ENCODE data around the gene GJB4.
A peak's percentile ranks its signal among the peaks of the same experiment; 100 is the strongest.

The GJB4 gene

DNA sequence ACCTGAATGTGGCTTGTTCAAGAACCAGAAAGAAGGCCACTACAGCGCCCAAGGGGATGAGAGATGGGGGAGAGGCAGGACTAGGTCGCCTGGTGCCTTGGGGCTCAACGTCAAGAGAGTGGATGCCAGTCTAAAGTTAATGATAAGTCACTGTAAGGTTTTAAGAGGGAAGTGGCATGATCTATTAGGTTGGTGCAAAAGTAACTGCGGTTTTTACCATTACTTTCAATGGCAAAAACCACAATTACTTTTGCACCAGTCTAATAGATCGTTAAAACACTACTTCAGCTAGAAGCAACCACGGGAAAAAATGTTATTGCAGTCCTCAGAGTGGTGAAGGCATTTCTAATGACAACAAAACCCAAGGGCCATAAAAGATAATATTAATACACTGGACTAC lies 18.8 kb downstream of the GJB4 start:
- no peak for DNase-seq (ENCODE audit: low read depth)

DNA sequence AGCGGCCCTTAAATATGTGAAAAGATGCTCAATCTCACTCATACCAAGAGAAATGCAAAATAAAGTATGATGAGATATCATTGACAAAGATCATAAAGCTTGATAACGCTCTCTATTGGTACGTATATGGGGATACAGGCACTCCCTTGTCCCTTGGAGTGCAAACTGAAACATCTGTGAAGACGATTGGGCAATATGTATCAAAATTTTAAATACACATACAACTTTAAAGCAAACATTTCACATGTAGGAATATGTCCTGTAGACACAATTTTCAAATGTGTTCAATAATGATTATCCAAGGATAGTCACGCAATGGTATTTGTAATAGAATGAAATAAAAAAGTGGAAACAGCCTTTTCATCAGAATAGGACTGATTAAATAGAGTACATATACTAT lies 19.5 kb downstream of the GJB4 start:
- DNase-seq (ENCODE audit: low read depth): no peak

DNA sequence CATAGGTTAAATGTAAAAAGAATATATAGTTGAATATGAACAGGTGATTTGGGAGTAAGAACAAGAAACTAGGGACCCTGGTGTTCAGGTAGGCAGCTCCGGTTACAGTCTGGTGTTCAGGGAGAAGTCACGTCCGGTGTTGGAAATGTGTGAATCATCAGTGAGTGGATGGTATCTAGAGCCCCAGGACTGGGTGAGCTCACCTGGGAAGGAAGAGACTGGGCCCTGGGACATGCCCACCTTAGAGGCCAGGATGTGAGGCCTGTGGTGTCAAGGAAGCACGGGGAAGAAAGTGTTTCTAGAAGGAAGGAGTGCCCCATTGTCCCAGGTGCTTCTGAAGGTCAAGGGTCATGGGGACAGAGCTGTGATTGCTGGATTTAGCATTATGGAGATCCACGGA lies 20.0 kb downstream of the GJB4 start:
- DNase-seq (ENCODE audit: low read depth): no peak

DNA sequence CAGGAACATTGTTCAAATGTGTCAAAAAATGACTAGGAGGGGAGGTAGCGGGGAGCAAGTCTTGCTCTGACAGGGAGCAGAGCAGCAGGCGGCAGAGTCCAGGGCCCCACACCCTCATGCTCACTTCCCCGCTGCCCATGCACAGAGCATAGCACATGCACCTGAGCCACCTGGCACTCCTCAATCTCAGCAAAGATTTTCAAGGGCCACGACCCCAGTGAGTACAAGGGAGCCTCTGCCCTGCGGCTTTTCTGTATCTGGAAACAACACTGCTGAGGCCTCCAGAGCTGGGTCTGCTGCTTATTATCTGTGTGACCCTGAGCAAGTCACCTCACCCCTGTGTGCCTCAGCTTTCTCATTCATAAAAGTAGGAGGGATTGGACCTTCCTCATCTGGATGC lies 20.4 kb downstream of the GJB4 start:
- DNase-seq (ENCODE audit: low read depth): no peak

DNA sequence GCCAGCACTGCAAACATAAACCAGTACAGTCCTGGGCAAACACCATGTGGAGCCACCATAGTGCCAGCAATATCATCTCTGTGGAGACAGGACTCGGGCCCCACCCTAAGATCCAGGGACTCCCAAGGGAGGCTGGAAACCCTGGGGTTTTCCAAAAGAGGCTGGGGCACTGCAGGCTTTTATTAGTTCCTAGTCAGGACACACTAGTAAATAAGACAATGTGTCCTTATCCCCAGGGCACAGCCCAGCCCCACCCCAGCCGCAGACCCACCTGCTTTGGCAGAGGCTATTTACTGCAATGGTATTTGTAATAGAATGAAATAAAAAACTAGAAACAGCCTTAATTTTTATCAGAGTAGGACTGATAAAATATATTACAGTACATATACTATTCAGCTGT lies 21.0 kb downstream of the GJB4 start:
- DNase-seq (ENCODE audit: low read depth): no peak

DNA sequence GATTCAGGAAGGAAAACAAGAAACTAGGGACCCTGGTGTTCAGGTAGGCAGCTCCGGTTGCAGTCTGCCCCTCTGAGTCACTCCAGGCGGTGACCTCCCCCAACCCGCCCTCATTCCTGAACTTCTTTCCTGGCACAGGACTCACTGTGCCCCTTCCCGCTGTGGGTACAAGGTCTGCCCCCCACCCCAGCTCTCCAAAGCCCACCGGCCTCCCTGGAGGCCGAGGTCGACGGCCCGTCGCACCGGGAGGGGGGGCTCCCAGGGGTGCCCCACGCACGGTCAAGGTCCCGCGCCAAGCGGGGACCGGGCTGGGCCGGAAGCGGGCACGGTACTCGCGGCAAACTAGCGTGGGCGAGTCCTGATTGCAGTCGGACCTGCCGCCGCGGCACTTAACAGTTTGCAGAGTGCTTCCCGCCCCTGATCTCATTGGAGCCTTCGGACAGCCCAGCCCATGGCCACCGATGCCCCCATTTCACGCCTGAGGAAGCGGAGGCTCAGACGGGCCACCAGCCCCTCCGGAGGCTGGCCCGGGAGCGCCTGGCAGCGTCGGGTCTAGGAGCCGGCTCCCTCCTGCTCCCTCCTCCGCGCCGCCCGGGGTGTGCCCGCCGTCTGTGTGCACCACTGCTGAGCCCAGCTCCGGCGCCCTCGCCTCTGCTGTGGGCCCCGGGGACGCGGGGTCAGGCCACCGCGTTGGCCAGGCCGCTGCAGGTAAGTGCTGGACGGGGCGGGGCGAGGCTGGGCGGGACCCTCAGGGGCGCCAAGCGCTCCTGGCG lies 21.7 kb downstream of the GJB4 start, which contains the start of gene GJB3:
GJB3 (plus strand) TSS at position 144 of the 773 bp plus-strand sequence. CDS start 3,549 bp downstream, outside the sequence.
- DNase-seq (ENCODE audit: low read depth): no peak

DNA sequence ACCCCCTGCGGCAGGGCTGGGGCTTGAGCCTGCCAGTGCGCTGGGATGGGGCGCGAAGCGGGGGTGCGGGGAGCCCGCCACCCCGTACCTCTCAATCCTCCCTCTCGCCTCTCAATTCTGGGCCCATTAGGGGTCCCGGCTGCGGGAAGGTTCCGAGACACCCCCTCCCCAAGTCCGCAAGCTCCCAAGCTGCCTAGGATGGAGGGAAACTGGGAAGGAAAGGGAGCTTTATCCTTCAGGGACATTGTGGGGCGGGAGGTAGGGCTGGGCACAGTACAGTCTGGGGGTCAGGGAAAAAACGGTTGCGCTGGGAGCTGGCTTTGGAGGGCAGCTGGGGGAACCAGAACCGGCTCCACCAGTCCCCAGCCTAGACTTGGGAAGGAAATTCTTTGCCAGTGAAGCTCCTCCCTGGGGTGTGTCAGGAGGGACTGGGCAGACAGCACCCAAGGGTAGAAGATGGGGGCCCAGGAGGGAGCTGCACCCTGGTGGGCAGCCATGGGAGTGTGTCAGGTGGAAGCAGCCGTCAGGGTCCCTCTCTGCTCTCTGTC lies 22.4 kb downstream of the GJB4 start:
- DNase-seq (ENCODE audit: low read depth): no peak

DNA sequence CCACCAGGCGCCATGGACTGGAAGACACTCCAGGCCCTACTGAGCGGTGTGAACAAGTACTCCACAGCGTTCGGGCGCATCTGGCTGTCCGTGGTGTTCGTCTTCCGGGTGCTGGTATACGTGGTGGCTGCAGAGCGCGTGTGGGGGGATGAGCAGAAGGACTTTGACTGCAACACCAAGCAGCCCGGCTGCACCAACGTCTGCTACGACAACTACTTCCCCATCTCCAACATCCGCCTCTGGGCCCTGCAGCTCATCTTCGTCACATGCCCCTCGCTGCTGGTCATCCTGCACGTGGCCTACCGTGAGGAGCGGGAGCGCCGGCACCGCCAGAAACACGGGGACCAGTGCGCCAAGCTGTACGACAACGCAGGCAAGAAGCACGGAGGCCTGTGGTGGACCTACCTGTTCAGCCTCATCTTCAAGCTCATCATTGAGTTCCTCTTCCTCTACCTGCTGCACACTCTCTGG lies 25.2 kb downstream of the GJB4 start:
- no peak for DNase-seq (ENCODE audit: low read depth)

DNA sequence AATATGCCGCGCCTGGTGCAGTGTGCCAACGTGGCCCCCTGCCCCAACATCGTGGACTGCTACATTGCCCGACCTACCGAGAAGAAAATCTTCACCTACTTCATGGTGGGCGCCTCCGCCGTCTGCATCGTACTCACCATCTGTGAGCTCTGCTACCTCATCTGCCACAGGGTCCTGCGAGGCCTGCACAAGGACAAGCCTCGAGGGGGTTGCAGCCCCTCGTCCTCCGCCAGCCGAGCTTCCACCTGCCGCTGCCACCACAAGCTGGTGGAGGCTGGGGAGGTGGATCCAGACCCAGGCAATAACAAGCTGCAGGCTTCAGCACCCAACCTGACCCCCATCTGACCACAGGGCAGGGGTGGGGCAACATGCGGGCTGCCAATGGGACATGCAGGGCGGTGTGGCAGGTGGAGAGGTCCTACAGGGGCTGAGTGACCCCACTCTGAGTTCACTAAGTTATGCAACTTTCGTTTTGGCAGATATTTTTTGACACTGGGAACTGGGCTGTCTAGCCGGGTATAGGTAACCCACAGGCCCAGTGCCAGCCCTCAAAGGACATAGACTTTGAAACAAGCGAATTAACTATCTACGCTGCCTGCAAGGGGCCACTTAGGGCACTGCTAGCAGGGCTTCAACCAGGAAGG lies 25.8 kb downstream of the GJB4 start:
- no peak for DNase-seq (ENCODE audit: low read depth)

DNA sequence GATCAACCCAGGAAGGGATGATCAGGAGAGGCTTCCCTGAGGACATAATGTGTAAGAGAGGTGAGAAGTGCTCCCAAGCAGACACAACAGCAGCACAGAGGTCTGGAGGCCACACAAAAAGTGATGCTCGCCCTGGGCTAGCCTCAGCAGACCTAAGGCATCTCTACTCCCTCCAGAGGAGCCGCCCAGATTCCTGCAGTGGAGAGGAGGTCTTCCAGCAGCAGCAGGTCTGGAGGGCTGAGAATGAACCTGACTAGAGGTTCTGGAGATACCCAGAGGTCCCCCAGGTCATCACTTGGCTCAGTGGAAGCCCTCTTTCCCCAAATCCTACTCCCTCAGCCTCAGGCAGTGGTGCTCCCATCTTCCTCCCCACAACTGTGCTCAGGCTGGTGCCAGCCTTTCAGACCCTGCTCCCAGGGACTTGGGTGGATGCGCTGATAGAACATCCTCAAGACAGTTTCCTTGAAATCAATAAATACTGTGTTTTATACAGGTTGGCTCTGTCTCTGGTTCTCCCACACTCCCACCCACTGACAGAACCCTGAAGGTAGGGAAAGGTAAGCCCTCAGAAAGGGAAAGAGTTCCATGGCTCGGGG lies 26.4 kb downstream of the GJB4 start:
- DNase-seq (ENCODE audit: low read depth): no peak

DNA sequence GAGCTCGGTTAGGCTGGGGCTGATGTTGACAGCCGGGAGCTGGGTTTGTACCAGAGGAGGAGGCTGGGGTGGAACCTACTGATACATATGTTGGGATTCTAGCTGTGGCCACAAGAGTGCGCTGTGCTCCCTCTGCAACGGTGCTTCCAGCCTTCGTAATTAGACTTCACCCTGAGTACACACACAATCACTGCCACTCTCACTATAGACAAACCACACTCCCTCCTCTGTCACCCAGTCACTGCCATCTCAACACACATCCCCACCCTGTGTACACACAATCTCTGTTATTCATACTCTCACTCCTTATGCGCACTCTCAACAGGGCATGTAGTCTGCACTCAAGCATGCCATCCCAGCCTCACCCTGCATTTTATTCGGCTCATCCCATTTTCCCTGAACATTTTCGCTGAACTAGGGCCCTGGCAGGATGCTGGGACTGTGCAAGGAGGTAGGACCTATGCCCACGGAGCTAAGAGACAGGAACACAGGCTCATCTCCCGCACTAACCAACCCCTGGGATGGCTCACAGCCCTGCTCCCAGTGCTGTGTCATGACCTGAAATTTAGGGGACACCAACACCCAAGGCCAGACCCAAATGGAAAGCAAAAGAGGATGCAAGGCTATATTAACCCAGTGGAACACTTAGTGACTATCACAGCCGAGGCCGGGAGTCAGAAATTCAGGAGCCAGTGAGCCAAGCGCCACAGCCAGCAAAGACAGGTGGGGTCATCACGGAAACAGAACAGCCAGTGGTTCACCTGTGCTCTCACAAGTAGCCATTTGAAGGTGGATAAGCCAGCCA lies 27.2 kb downstream of the GJB4 start:
- DNase-seq (ENCODE audit: low read depth): peak; percentile 51

DNA sequence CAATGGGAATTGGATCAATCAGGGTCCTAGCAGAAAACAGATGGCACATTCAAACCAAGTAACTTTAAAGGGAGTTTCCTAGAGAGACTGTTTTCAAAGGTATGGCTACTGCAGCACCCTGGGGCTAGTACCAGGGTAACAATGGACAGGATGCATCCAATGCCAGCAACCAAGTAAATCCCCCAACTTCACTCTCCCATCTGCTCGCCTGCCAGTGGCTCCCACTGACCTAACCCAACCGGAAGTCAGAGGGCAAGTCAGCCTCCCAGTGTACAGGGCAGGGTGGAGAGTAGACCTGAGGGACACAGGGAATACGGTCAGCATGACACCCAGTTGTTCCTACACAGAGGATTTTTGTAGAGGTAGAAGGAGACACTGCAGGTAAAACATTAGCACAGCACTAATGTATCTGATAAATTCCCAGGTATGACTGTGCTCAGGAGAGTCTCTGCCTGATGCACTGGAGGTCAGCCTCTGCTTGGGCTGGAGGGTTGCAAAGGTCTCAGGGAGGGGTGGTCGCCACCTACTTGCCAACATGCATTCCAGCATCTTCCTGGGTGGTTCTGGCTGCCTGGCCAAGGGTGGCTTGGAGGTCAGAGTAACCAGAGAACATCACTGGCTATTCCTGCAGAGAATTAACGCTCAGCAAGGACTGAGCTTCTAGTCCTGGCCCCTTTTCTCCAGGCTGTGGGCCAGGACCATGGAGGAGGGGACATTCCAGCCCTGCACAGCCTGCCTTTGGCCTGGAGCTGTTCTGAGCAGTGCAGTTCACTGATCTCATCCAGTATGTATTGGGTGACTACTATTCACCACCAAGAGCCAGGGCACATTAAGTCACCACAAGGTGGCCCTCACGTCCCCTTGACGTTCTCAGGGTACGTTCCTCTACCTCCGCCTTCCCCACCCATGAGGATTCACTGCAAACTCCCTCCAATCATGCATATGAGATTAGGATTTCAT lies 28.2 kb downstream of the GJB4 start:
- no peak for DNase-seq (ENCODE audit: low read depth)

DNA sequence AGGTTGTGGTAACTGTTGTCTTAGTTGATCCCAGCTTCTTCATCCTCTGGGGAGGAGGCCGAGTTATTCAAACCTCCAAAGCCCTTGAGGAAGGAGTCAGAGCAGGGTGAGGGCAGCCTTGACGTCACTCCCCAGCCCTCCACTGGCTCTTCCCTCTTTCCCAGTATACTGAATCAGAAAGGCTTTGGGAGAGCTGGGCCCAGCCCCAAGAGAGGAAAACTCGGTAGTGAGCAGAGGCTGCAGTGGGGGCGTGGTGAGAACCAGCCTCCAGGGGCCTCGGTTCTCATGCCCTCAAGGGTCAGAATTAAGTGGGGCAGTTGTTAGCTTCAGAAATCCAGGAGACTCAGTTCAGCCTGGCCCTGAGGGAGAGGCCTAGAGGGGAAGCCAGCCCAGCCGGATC lies 31.4 kb downstream of the GJB4 start:
- DNase-seq (ENCODE audit: low read depth): no peak

DNA sequence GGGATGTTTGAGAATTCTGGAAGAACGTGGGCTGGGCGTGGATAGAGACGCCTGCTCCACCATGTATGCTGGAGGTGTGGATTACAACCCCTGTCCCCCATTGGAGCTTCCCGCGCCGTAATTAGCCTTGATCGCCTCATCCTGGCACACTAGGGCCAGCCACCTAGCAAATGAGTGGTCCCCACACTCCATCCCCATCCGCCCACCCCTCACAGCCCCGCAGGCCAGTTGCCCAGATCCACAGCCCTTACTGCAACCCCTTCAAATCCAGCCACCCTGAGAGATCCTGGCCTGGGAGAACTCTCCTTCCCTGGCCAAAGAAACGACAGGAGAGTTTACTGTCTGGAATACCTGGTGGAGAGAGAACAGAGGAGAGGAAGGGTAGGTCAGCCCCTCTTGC lies 32.9 kb downstream of the GJB4 start:
- no peak for DNase-seq (ENCODE audit: low read depth)

DNA sequence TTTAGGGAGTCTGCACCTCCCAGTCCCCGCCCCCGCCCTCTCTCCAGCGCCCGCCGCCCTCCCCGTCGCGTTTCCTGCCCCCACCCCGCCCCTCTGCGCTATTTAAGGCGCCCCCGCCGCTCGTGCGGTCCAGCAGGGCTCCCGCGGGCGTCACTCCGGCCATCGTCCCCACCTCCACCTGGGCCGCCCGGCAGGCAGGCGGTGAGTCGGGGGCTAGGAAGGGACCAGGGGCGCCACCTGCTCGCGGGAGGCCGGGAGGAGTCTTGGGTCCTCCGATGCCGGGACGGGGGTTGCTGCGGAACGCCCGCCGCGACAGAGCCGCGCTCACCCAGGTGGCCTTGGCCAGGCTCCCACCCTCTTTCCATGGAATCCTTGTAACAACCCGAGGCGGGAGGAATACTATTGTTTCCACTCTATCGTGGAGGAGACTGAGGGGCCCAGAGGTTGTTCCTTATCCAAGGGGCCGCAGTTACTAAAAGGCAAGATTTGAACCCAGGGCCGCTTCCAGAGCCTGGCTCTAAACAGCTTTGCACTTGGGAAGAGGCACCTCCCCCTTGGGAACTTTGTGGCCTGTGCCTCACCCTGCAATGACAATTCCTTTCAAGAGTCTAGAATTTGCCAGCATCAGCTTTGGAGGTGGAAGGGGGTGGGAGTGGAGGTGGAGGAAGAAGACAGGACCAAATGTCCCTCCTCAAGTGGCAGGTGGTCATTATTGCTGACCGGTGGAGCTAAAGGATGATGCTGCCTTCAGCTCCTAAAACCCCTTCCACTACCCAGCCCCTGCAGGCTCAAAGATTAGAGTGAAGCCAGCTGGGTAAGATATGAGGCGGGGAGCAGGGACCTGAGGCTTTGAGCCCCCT lies 33.6 kb downstream of the GJB4 start, which contains the start of gene GJA4:
GJA4 (plus strand) TSS at position 132 of the 860 bp plus-strand sequence. CDS start 1,215 bp downstream, outside the sequence.
- no peak for DNase-seq (ENCODE audit: low read depth)

DNA sequence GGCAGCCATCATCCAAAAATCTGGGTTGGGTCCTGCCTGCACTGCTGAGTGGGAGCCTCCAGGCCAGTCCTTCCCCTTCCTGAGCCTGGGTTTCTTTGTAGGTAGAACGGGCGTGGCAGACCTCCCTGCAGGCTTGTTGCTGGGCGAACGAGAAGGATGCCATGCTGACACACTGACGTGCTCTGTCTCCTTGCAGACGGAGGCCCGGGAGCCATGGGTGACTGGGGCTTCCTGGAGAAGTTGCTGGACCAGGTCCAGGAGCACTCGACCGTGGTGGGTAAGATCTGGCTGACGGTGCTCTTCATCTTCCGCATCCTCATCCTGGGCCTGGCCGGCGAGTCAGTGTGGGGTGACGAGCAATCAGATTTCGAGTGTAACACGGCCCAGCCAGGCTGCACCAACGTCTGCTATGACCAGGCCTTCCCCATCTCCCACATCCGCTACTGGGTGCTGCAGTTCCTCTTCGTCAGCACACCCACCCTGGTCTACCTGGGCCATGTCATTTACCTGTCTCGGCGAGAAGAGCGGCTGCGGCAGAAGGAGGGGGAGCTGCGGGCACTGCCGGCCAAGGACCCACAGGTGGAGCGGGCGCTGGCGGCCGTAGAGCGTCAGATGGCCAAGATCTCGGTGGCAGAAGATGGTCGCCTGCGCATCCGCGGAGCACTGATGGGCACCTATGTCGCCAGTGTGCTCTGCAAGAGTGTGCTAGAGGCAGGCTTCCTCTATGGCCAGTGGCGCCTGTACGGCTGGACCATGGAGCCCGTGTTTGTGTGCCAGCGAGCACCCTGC lies 34.7 kb downstream of the GJB4 start:
- DNase-seq (ENCODE audit: low read depth): no peak

DNA sequence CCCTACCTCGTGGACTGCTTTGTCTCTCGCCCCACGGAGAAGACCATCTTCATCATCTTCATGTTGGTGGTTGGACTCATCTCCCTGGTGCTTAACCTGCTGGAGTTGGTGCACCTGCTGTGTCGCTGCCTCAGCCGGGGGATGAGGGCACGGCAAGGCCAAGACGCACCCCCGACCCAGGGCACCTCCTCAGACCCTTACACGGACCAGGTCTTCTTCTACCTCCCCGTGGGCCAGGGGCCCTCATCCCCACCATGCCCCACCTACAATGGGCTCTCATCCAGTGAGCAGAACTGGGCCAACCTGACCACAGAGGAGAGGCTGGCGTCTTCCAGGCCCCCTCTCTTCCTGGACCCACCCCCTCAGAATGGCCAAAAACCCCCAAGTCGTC lies 35.2 kb downstream of the GJB4 start:
- no peak for DNase-seq (ENCODE audit: low read depth)

DNA sequence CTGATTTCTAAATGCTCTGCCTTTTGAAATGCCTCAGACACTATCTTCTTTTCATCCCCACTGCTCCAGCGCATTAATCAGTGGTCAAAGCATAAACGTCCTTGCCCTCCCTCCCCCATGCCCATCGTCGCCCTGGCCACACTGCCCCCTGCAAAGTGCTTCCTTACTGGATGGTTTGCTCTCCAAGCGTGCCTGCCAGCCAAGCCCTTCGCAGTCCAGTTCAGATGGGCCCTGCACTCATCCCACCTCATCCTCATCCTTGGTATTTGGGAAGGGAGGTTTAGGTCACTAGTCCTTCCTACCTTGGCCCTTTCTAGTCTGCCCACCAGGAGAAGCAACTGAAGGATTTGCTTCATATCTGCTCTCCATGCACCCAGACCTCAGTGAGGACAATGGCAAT lies 36.4 kb downstream of the GJB4 start:
- no peak for DNase-seq (ENCODE audit: low read depth)

DNA sequence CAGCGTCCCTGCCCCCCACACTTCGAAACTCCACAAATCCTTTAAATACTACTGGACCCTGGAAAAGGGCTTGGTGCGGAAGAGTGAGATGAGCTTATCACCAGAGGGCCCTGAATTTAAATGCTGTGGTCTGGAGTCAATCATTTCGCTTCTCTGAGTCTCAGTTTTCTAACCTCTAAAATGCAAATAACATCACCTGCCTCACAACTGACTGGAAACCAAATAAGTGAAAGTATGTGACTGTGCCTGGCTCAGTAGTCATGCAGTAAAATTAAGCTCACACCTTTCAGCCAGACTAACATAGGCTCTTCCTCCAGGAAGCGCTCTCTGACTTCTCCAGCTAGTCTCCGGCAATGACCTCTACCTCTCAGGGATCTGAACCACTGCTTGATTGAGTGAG lies 37.5 kb downstream of the GJB4 start:
- no peak for DNase-seq (ENCODE audit: low read depth)
